HCT116 (cell line): ENCODE results near the gene PDGFD. TPM values are rescaled to one million over a fixed set of nuclear protein-coding genes. Genes with fewer than 3 reads are reported as not detected.

ENCODE experiments used
- ATAC-seq: fragments of 200-7000 bp; cut with Tn5 transposase; 2 replicates; pipeline ENCODE4 v1.9.1; 2020; ENCODE audit warnings: mild to moderate bottlenecking, moderate library complexity
- BruUV-seq: library from RNA; stranded (reverse); fragments of 400-500 nt; replicated peaks from 2 replicates; lab custom pipeline; 2021; lab: Mats Ljungman, UMichigan
- CTCF ChIA-PET: fragments of 300-600 bp; sonication (Branson Sonifier 250); formaldehyde crosslinking; loops from one replicate; lab custom pipeline; 2021; ENCODE audit warnings: antibody characterized with exemption; lab: Charles Lee
- POLR2A ChIA-PET: fragments of 300-600, 350-600 bp; sonication (Branson Sonifier 250); formaldehyde crosslinking; loops from one replicate; lab custom pipeline; 2021; ENCODE audit warnings: antibody characterized with exemption; lab: Charles Lee
- RAD21 ChIA-PET, 2 experiments: fragments of 300-600 bp; sonication (Branson Sonifier 250); formaldehyde crosslinking; loops; one replicate each; lab custom pipeline; 2023; ENCODE audit warnings: low total read pairs in 2 of 2; ENCODE audit not compliant: uncharacterized antibody in 2 of 2, unreplicated experiment in 2 of 2, low non-redundant PET in 1 of 2; lab: Charles Lee
- DNase-seq: peaks from one replicate; pipeline ENCODE4 v3.0.0-alpha.2; 2010; ENCODE audit warnings: low read depth, low spot score
- H2AFZ ChIP-seq: fragments of 200-600 bp; shearing (Covaris generic), sonication (generic); 2 replicates; pipeline ENCODE4 v1.6.1; 2017; ENCODE audit warnings: low read depth, mixed run types, mixed read lengths, antibody characterized with exemption, low read length; ENCODE audit not compliant: poor library complexity, severe bottlenecking
- H3K27ac ChIP-seq: 2 replicates; pipeline ENCODE4 v1.5.1; 2012; ENCODE audit warnings: low read depth, low read length
- H3K27me3 ChIP-seq: fragments of 200-600 bp; sonication (generic); 2 replicates; pipeline ENCODE4 v1.6.1; 2016; ENCODE audit warnings: mixed run types, low read length, mixed read lengths; ENCODE audit not compliant: insufficient read depth
- H3K36me3 ChIP-seq, 2 experiments: fragments of 200-500 bp in 1 of 2; fragments of 200-600 bp in 1 of 2; sonication (Bioruptor generic) in 1 of 2; sonication (generic) in 1 of 2; 2 replicates each; pipeline versions ENCODE4 v1.5.1 to v1.6.1; 2014 to 2016; ENCODE audit warnings: low read length in 2 of 2, inconsistent platforms in 1 of 2, mixed read lengths in 1 of 2, mixed run types in 1 of 2; ENCODE audit not compliant: insufficient read depth in 2 of 2, control insufficient read depth in 1 of 2
- H3K4me1 ChIP-seq, 2 experiments: fragments of 200-600 bp in 1 of 2; sonication (generic) in 1 of 2; 2 replicates each; pipeline versions ENCODE4 v1.5.1 to v1.6.1; 2012 to 2017; ENCODE audit warnings: low read length in 2 of 2, inconsistent platforms in 1 of 2, mild to moderate bottlenecking in 1 of 2, mixed read lengths in 1 of 2, mixed run types in 1 of 2, moderate library complexity in 1 of 2; ENCODE audit not compliant: insufficient read depth in 2 of 2, control insufficient read depth in 1 of 2
- H3K4me2 ChIP-seq: fragments of 200-600 bp; sonication (generic); 2 replicates; pipeline ENCODE4 v1.6.1; 2017; ENCODE audit warnings: mixed run types, low read length, mixed read lengths
- H3K4me3 ChIP-seq, 2 experiments: fragments of 200-600 bp in 1 of 2; sonication (generic) in 1 of 2; replicated peaks in 1 of 2; 2 replicates each; pipeline ENCODE4 v1.5.1; 2011 to 2016; ENCODE audit warnings: low read length in 2 of 2, control low read depth in 1 of 2, low read depth in 1 of 2, mild to moderate bottlenecking in 1 of 2, mixed read lengths in 1 of 2, mixed run types in 1 of 2
- H3K79me2 ChIP-seq: fragments of 200-600 bp; sonication (generic); 2 replicates; pipeline ENCODE4 v1.6.1; 2017; ENCODE audit warnings: mild to moderate bottlenecking, mixed run types, low read length, moderate library complexity, mixed read lengths; ENCODE audit not compliant: insufficient read depth
- H3K9ac ChIP-seq: fragments of 200-600 bp; sonication (generic); 2 replicates; pipeline ENCODE4 v1.6.1; 2016; ENCODE audit warnings: low read length, mixed read lengths
- H3K9me2 ChIP-seq: fragments of 200-600 bp; sonication (generic), shearing (Covaris generic); 2 replicates; pipeline ENCODE4 v1.6.1; 2017; ENCODE audit warnings: mixed run types, mild to moderate bottlenecking, moderate library complexity; ENCODE audit not compliant: insufficient read depth
- H3K9me3 ChIP-seq, 2 experiments: fragments of 200-500 bp in 1 of 2; fragments of 200-600 bp in 1 of 2; sonication (Bioruptor generic) in 1 of 2; sonication (generic) in 1 of 2; 2 replicates each; pipeline ENCODE4 v1.6.1; 2014 to 2017; ENCODE audit warnings: low read length in 2 of 2, mixed read lengths in 2 of 2, inconsistent platforms in 1 of 2, low read depth in 1 of 2, mild to moderate bottlenecking in 1 of 2, mixed run types in 1 of 2, moderate library complexity in 1 of 2; ENCODE audit not compliant: control insufficient read depth in 1 of 2, insufficient read depth in 1 of 2
- H4K20me1 ChIP-seq: fragments of 200-600 bp; sonication (generic), shearing (Covaris generic); 2 replicates; pipeline ENCODE4 v1.6.1; 2017; ENCODE audit warnings: mixed run types, mild to moderate bottlenecking, moderate library complexity; ENCODE audit not compliant: insufficient read depth
- CBX3 ChIP-seq: IDR thresholded peaks from 2 replicates; pipeline ENCODE4 v1.6.1; 2012; ENCODE audit warnings: low read depth
- EZH2 ChIP-seq: fragments of 200-600 bp; sonication (generic); IDR thresholded peaks from 2 replicates; pipeline ENCODE4 v1.6.1; 2017; ENCODE audit warnings: antibody characterized with exemption, mixed run types
- FOSL1 ChIP-seq: IDR thresholded peaks from 2 replicates; pipeline ENCODE4 v1.6.1; 2012; ENCODE audit warnings: low read depth
- JUND ChIP-seq: IDR thresholded peaks from 2 replicates; pipeline ENCODE4 v1.6.1; 2012
- REST ChIP-seq: IDR thresholded peaks from 2 replicates; pipeline ENCODE4 v1.6.1; 2012; ENCODE audit warnings: low read depth
- SP1 ChIP-seq: IDR thresholded peaks from 2 replicates; pipeline ENCODE4 v1.6.1; 2012; ENCODE audit warnings: low read depth
- SRF ChIP-seq: IDR thresholded peaks from 2 replicates; pipeline ENCODE4 v1.6.1; 2012; ENCODE audit warnings: low read depth
- TCF7L2 ChIP-seq: IDR thresholded peaks from 2 replicates; pipeline ENCODE4 v1.7.0; 2011; ENCODE audit warnings: borderline replicate concordance, inconsistent platforms; ENCODE audit not compliant: insufficient read depth, insufficient read length; ENCODE audit errors: extremely low read depth
- YY1 ChIP-seq: IDR thresholded peaks from 2 replicates; pipeline ENCODE4 v1.6.1; 2011; ENCODE audit warnings: low read length, low read depth, moderate library complexity, mild to moderate bottlenecking; ENCODE audit not compliant: insufficient replicate concordance; ENCODE audit errors: extremely low read depth
- ZFX ChIP-seq: fragments of 450-650 bp; IDR thresholded peaks from 2 replicates; pipeline ENCODE4 v1.6.1; 2017
- ZNF274 ChIP-seq: fragments of 200-500 bp; sonication (Bioruptor generic); IDR thresholded peaks from 2 replicates; pipeline ENCODE4 v1.6.1; 2014; ENCODE audit warnings: mild to moderate bottlenecking, low read depth, low read length, inconsistent platforms
- intact Hi-C: fragments of 100-400 bp; cut with micrococcal nuclease; formaldehyde crosslinking; loops from 2 replicates; pipeline ENCODE4 v1.10.0; 2022
- total RNA-seq: library from RNA; stranded (reverse); gene quantifications from one replicate; pipeline ENCODE4 v1.2.1, GENCODE V29; 2021; ENCODE audit not compliant: unreplicated experiment

Gene PDGFD
- total RNA-seq, 1 experiment from 2014 or later: 0.34 TPM

- no peaks in the 10 kb centered on the region for H3K9me3 ChIP-seq
- DNase-seq: no peak
- ChIA-PET POLR2A (no interaction called here), CTCF (no interaction called here), RAD21 (no interaction called here)
- no peak overlapping the region for H2AFZ ChIP-seq
- no peaks in the 10 kb centered on the region for H3K36me3 ChIP-seq
- BruUV-seq: no TSS peak
- no peaks in the 10 kb centered on the region for H3K79me2 ChIP-seq
- no peak overlapping the region for H3K4me2 ChIP-seq
- no peak overlapping the region for H3K27ac ChIP-seq
- H3K9ac ChIP-seq: no peak overlapping the region
- TF ChIP-seq JUND (no peak), EZH2 (no peak)
- no peaks in the 10 kb centered on the region for H4K20me1 ChIP-seq
- intact Hi-C loops: no loop called here
- ATAC-seq: no peak
- H3K4me3 ChIP-seq: no peak overlapping the region
- no peaks in the 10 kb centered on the region for H3K9me2 ChIP-seq
- no peaks in the 10 kb centered on the region for H3K27me3 ChIP-seq
- H3K4me1 ChIP-seq: no peaks in the 10 kb centered on the region
Observed at GRCh38 chr11:104033134-104033533, 130.8 kb downstream of the PDGFD start.

GRCh38 chr11:104028476-104029263, 135.3 kb downstream of the PDGFD start:
- no peaks in the 10 kb centered on the region for H3K79me2 ChIP-seq
- H3K4me3 ChIP-seq: no peak overlapping the region
- ChIA-PET CTCF (no interaction called here), RAD21 (no interaction called here), POLR2A (no interaction called here)
- intact Hi-C loops: no loop called here
- DNase-seq (no peak), ATAC-seq (no peak)
- no peak overlapping the region for H3K9ac ChIP-seq
- H3K9me2 ChIP-seq: no peaks in the 10 kb centered on the region
- H3K4me2 ChIP-seq: no peak overlapping the region
- H2AFZ ChIP-seq: no peak overlapping the region
- no peak for TF ChIP-seq REST
- no peak for TF ChIP-seq TCF7L2
- TF ChIP-seq FOSL1: no peak
- TF ChIP-seq SRF: no peak
- no peak for TF ChIP-seq SP1
- no peak for TF ChIP-seq ZNF274
- no peak for TF ChIP-seq YY1
- no peak for TF ChIP-seq ZFX
- no peak for TF ChIP-seq CBX3
- H3K27ac ChIP-seq: no peak overlapping the region
- no peaks in the 10 kb centered on the region for H3K9me3 ChIP-seq
- H3K4me1 ChIP-seq: no peaks in the 10 kb centered on the region
- no peaks in the 10 kb centered on the region for H3K27me3 ChIP-seq
- no TSS peak for BruUV-seq
- no peaks in the 10 kb centered on the region for H4K20me1 ChIP-seq
- no peaks in the 10 kb centered on the region for H3K36me3 ChIP-seq
